H1 (cell line): ENCODE results near the gene TBX4. TPM values are rescaled to one million over a fixed set of nuclear protein-coding genes. Genes with fewer than 3 reads are reported as not detected.

ENCODE experiments used
- CTCF ChIA-PET: fragments of 300-600 bp; sonication (Branson Sonifier 250); formaldehyde crosslinking; loops from one replicate; lab custom pipeline; 2021; ENCODE audit not compliant: partially characterized antibody; lab: Charles Lee
- POLR2A ChIA-PET: fragments of 300-600 bp; sonication (Branson Sonifier 250); formaldehyde crosslinking; loops from one replicate; lab custom pipeline; 2021; ENCODE audit warnings: inconsistent platforms; ENCODE audit not compliant: partially characterized antibody; lab: Charles Lee
- DNase-seq, 2 experiments: peaks; one replicate each; pipeline versions ENCODE4 v3.0.0 to v3.0.0-alpha.2; 2010 to 2022; ENCODE audit warnings: low spot score in 2 of 2, low read depth in 1 of 2, mixed read lengths in 1 of 2
- FAIRE-seq: peaks from 2 replicates; lab custom pipeline; 2011; peaks lifted over from hg19 to GRCh38; lab: Jason Lieb, UNC
- H2AFZ ChIP-seq: 2 replicates; pipeline ENCODE4 v1.8.1; 2012; ENCODE audit warnings: low read length, inconsistent platforms
- H2AK5ac ChIP-seq: 2 replicates; pipeline ENCODE4 v1.6.1; 2013; ENCODE audit warnings: low read depth, low read length
- H2BK120ac ChIP-seq: replicated peaks from 2 replicates; pipeline ENCODE3; 2013; ENCODE audit warnings: low read depth, low read length, inconsistent platforms
- H2BK12ac ChIP-seq: 2 replicates; pipeline ENCODE4 v1.6.1; 2013; ENCODE audit warnings: low read depth, low read length
- H2BK15ac ChIP-seq: 2 replicates; pipeline ENCODE4 v1.6.1; 2013; ENCODE audit warnings: low read length
- H2BK20ac ChIP-seq: 2 replicates; pipeline ENCODE4 v1.6.1; 2013; ENCODE audit warnings: low read length
- H2BK5ac ChIP-seq: 2 replicates; pipeline ENCODE4 v1.6.1; 2013; ENCODE audit warnings: low read depth, low read length
- H3K14ac ChIP-seq: 2 replicates; pipeline ENCODE4 v1.6.1; 2013; ENCODE audit warnings: inconsistent platforms; ENCODE audit not compliant: insufficient read length
- H3K18ac ChIP-seq: 2 replicates; pipeline ENCODE4 v1.6.1; 2013; ENCODE audit warnings: low read length; ENCODE audit errors: extremely low read depth
- H3K23ac ChIP-seq: 2 replicates; pipeline ENCODE4 v1.6.1; 2013; ENCODE audit warnings: inconsistent platforms; ENCODE audit not compliant: insufficient read length
- H3K23me2 ChIP-seq: 2 replicates; pipeline ENCODE4 v1.6.1; 2013; ENCODE audit warnings: low read depth, low read length
- H3K27ac ChIP-seq: 2 replicates; pipeline ENCODE4 v1.6.1; 2011; ENCODE audit warnings: low read depth, low read length, inconsistent platforms
- H3K27me3 ChIP-seq, 4 experiments: replicated peaks in 1 of 4; 1 replicate in 1 of 4; 2 replicates in 3 of 4; pipeline versions ENCODE4 v1.6.1 to v1.8.1; 2011 to 2013; ENCODE audit warnings: low read length in 3 of 4, mild to moderate bottlenecking in 3 of 4, inconsistent platforms in 2 of 4, mixed read lengths in 2 of 4, moderate library complexity in 1 of 4; ENCODE audit not compliant: control insufficient read depth in 3 of 4, insufficient read depth in 3 of 4; ENCODE audit errors: extremely low read depth in 1 of 4
- H3K36me3 ChIP-seq, 4 experiments: 2 replicates each; pipeline versions ENCODE4 v1.6.1 to v1.8.1; 2011 to 2013; ENCODE audit warnings: mild to moderate bottlenecking in 4 of 4, low read length in 3 of 4, moderate library complexity in 2 of 4, control low read depth in 1 of 4, inconsistent platforms in 1 of 4; ENCODE audit not compliant: insufficient read depth in 4 of 4, control insufficient read depth in 2 of 4
- H3K4ac ChIP-seq: replicated peaks from 2 replicates; pipeline ENCODE3; 2013; ENCODE audit warnings: low read length, low read depth, mixed read lengths, inconsistent platforms; ENCODE audit not compliant: insufficient read length
- H3K4me1 ChIP-seq, 4 experiments: replicated peaks in 1 of 4; 1 replicate in 1 of 4; 2 replicates in 3 of 4; pipeline versions ENCODE4 v1.6.1 to v1.8.1; 2011 to 2013; ENCODE audit warnings: low read length in 3 of 4, inconsistent platforms in 2 of 4, mixed read lengths in 1 of 4; ENCODE audit not compliant: insufficient read depth in 4 of 4, control insufficient read depth in 3 of 4
- H3K4me2 ChIP-seq, 2 experiments: 2 replicates each; pipeline versions ENCODE4 v1.6.1 to v1.8.1; 2011 to 2013; ENCODE audit warnings: low read depth in 2 of 2, low read length in 2 of 2, control low read depth in 1 of 2, inconsistent platforms in 1 of 2, mild to moderate bottlenecking in 1 of 2; ENCODE audit not compliant: insufficient read depth in 1 of 2
- H3K4me3 ChIP-seq, 4 experiments: fragments of 200-600, 300-600 bp in 1 of 4; sonication (generic), shearing (Covaris generic), sonication (Bioruptor Twin) in 1 of 4; 2 replicates each; pipeline versions ENCODE4 v1.5.1 to v1.8.1; 2011 to 2016; ENCODE audit warnings: low read length in 4 of 4, low read depth in 3 of 4, control low read depth in 2 of 4, inconsistent platforms in 2 of 4, mild to moderate bottlenecking in 2 of 4, mixed read lengths in 1 of 4, moderate library complexity in 1 of 4; ENCODE audit not compliant: insufficient read depth in 2 of 4; ENCODE audit errors: extremely low read depth in 1 of 4
- H3K56ac ChIP-seq: replicated peaks from 2 replicates; pipeline ENCODE3; 2013; ENCODE audit warnings: low read depth, mild to moderate bottlenecking, mixed read lengths, low read length, inconsistent platforms; ENCODE audit not compliant: insufficient read length
- H3K79me1 ChIP-seq: 2 replicates; pipeline ENCODE4 v1.6.1; 2013; ENCODE audit warnings: low read depth, low read length, control low read depth
- H3K79me2 ChIP-seq, 2 experiments: 2 replicates each; pipeline versions ENCODE4 v1.6.1 to v1.8.1; 2012 to 2013; ENCODE audit warnings: low read length in 2 of 2, mild to moderate bottlenecking in 2 of 2, inconsistent platforms in 1 of 2; ENCODE audit not compliant: insufficient read depth in 2 of 2, control insufficient read depth in 1 of 2
- H3K9ac ChIP-seq, 4 experiments: replicated peaks in 1 of 4; 1 replicate in 1 of 4; 2 replicates in 3 of 4; pipeline versions ENCODE4 v1.6.1 to v1.8.1; 2011 to 2013; ENCODE audit warnings: low read depth in 3 of 4, low read length in 3 of 4, control low read depth in 2 of 4, mild to moderate bottlenecking in 2 of 4, moderate library complexity in 2 of 4, inconsistent platforms in 1 of 4; ENCODE audit errors: extremely low read depth in 1 of 4
- H3K9me3 ChIP-seq, 2 experiments: 2 replicates each; pipeline versions ENCODE4 v1.6.1 to v1.8.1; 2012 to 2013; ENCODE audit warnings: mild to moderate bottlenecking in 2 of 2, moderate library complexity in 2 of 2, control low read depth in 1 of 2, inconsistent platforms in 1 of 2, low read depth in 1 of 2, low read length in 1 of 2, mixed read lengths in 1 of 2; ENCODE audit not compliant: insufficient read depth in 2 of 2
- H4K20me1 ChIP-seq, 2 experiments: replicated peaks in 1 of 2; 2 replicates each; pipeline versions ENCODE3 to v1.8.1; 2011 to 2013; ENCODE audit warnings: inconsistent platforms in 2 of 2, low read length in 2 of 2, mild to moderate bottlenecking in 1 of 2; ENCODE audit not compliant: insufficient read depth in 2 of 2, control insufficient read depth in 1 of 2
- H4K5ac ChIP-seq: 2 replicates; pipeline ENCODE4 v1.6.1; 2013; ENCODE audit warnings: low read length, low read depth, mixed read lengths, inconsistent platforms; ENCODE audit not compliant: insufficient read length
- H4K8ac ChIP-seq: 2 replicates; pipeline ENCODE4 v1.8.0; 2013; ENCODE audit warnings: mild to moderate bottlenecking, moderate library complexity, low read length, inconsistent platforms; ENCODE audit not compliant: insufficient read depth; ENCODE audit errors: extremely low read depth
- H4K91ac ChIP-seq: replicated peaks from 2 replicates; pipeline ENCODE3; 2013; ENCODE audit warnings: low read length, mixed read lengths, inconsistent platforms; ENCODE audit not compliant: insufficient read length
- CBX8 ChIP-seq: fragments of 300-800, 300-1000 bp; sonication (generic); IDR thresholded peaks from 2 replicates; pipeline ENCODE4 v1.7.1; 2016; ENCODE audit warnings: low read depth, low read length, borderline replicate concordance
- CEBPB ChIP-seq: IDR thresholded peaks from 2 replicates; pipeline ENCODE4 v1.6.1; 2012; ENCODE audit warnings: low read depth, low read length
- FOSL1 ChIP-seq: IDR thresholded peaks from 2 replicates; pipeline ENCODE4 v1.6.1; 2011; ENCODE audit warnings: mild to moderate bottlenecking, low read depth, low read length, moderate library complexity; ENCODE audit not compliant: insufficient read depth
- GABPA ChIP-seq: IDR thresholded peaks from 2 replicates; pipeline ENCODE4 v1.6.1; 2011; ENCODE audit warnings: mild to moderate bottlenecking, low read length, moderate library complexity, borderline replicate concordance; ENCODE audit not compliant: insufficient read depth
- GTF2F1 ChIP-seq: IDR thresholded peaks from 2 replicates; pipeline ENCODE4 v1.6.1; 2012; ENCODE audit warnings: low read depth, low read length, improper control_type of control experiment, borderline replicate concordance
- KDM5A ChIP-seq: fragments of 200-600 bp; IDR thresholded peaks from 2 replicates; pipeline ENCODE4 v1.7.1; 2012; ENCODE audit warnings: mild to moderate bottlenecking, low read length, inconsistent platforms, mixed read lengths
- SAP30 ChIP-seq: fragments of 300-600 bp; sonication (generic); IDR thresholded peaks from 2 replicates; pipeline ENCODE4 v1.7.1; 2012; ENCODE audit warnings: low read length, moderate library complexity, mild to moderate bottlenecking, inconsistent platforms; ENCODE audit not compliant: insufficient read depth, insufficient replicate concordance
- SP2 ChIP-seq: IDR thresholded peaks from 2 replicates; pipeline ENCODE4 v1.6.1; 2012; ENCODE audit warnings: mild to moderate bottlenecking, low read length, inconsistent platforms
- SUZ12 ChIP-seq: fragments of 200-600 bp; sonication (generic); IDR thresholded peaks from 2 replicates; pipeline ENCODE4 v1.6.1; 2012; ENCODE audit warnings: mild to moderate bottlenecking, inconsistent platforms, low read length, moderate library complexity, mixed read lengths
- TEAD4 ChIP-seq: IDR thresholded peaks from 2 replicates; pipeline ENCODE4 v1.6.1; 2012; ENCODE audit warnings: low read depth, low read length, inconsistent platforms, mixed read lengths
- whole genome bisulfite sequencing, 2 experiments: shearing (Covaris generic) in 1 of 2; methylation state at CpG; one replicate each; pipeline versions ENCODE4 v1.1.6 to v1.1.7; 2013 to 2015; ENCODE audit warnings: low lambda C conversion rate in 2 of 2, mixed read lengths in 2 of 2, inconsistent platforms in 1 of 2, low coverage in 1 of 2, missing lambda C conversion rate in 1 of 2; ENCODE audit not compliant: insufficient replicate concordance in 2 of 2, insufficient coverage in 1 of 2, insufficient read length in 1 of 2; ENCODE audit errors: extremely low coverage in 1 of 2, missing lambda C conversion rate in 1 of 2; 5-methylcytosine and 5-hydroxymethylcytosine counted together
- polyA plus RNA-seq, 7 experiments: library from polyadenylated mRNA; depleted of rRNA in 3 of 7; stranded (reverse) in 5 of 7; unstranded in 2 of 7; fragments of >200 nt in 5 of 7; fragments of 200-250 nt in 2 of 7; gene quantifications; 1 replicate in 5 of 7; 2 replicates in 1 of 7; 4 replicates in 1 of 7; pipeline versions ENCODE4 v1.2.1 to v1.2.3, GENCODE V29; 2011 to 2013; ENCODE audit warnings: missing spikeins in 2 of 7, mixed read lengths in 2 of 7
- total RNA-seq: library from RNA; stranded (reverse); fragmentation: NEBNext Ultra II Directional; extraction: Animal tissue kit (Norgen Biotek cat#: 25700); gene quantifications from 2 replicates; pipeline ENCODE4 v1.2.1, GENCODE V29; 2021
- TF ChIP-seq, protein P1 (sequence below): IDR thresholded peaks from 2 replicates; pipeline ENCODE4 v1.6.1; 2011; ENCODE audit warnings: low read depth, mild to moderate bottlenecking, low read length; ENCODE audit not compliant: insufficient read depth
- TF ChIP-seq, protein P2 (sequence below): IDR thresholded peaks from 2 replicates; pipeline ENCODE4 v1.6.1; 2012; ENCODE audit warnings: inconsistent platforms

Gene TBX4
- total and polyA plus RNA-seq, 2 of the 8 experiments (the other 6 are each of a cell fraction or from before 2014, with no cell fraction given) = 0.02 TPM; not detected in 1

DNA sequence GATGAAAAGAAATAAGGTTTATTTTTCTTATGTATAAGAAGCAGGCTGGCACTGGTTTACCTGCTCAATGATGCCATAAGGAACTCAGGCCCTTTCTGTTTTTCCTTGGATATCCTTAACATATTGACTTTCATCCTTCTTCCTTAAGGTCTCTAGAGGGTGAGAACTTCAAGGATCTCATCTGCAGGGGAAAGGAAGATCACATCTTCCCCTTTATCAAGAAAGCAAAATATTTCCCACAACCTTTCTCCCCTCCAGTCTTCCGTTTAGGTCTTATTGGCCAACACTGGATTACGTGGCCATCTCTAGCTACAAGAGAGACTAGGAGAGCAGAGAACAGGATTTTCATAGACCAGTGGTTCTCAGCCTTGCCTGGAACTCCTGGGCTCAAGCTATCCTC lies 4.2 kb upstream of the TBX4 start:
- no peaks in the 10 kb centered on the region for H3K79me2 ChIP-seq
- no peak overlapping the region for H2AK5ac ChIP-seq
- no peak overlapping the region for H2BK15ac ChIP-seq
- H3K23ac ChIP-seq = no peak overlapping the region
- H2AFZ ChIP-seq = no peak overlapping the region
- no peak overlapping the region for H3K14ac ChIP-seq
- FAIRE-seq = no peak
- peaks cover 0 to 13% (median 7%) of the 10 kb centered on the region in 4 experiments; a peak in 5 of 7 replicates for H3K4me1 ChIP-seq
- peaks cover 0 to 2% (median 0%) of the 10 kb centered on the region in 4 experiments; a peak in 1 of 8 replicates for H3K36me3 ChIP-seq
- CTCF ChIA-PET = interaction anchor here (0.8 to 11.6 kb wide), 11 partner anchors 8 to 103 kb away, joined by 4 to 136 read pairs (median 5); no protein-coding TSS in a partner anchor
- H3K56ac ChIP-seq = no peak overlapping the region
- peaks cover 4% of the 10 kb centered on the region in 2 experiments for H4K20me1 ChIP-seq
- no peak overlapping the region for H3K4ac ChIP-seq
- no peak overlapping the region for H2BK5ac ChIP-seq
- no peak overlapping the region for H3K27ac ChIP-seq
- DNase-seq = no peak
- no peak overlapping the region for H2BK12ac ChIP-seq
- no peaks in the 10 kb centered on the region for H3K79me1 ChIP-seq
- no peak overlapping the region for H3K4me2 ChIP-seq
- POLR2A ChIA-PET = interaction anchor here (0.9 to 2.8 kb wide), 3 partner anchors 8 to 390 kb away, joined by 4 to 7 read pairs (median 4); no protein-coding TSS in a partner anchor
- H2BK120ac ChIP-seq = no peak overlapping the region
- H4K5ac ChIP-seq = no peak overlapping the region
- no peak overlapping the region for H2BK20ac ChIP-seq
- no peaks in the 10 kb centered on the region for H3K9me3 ChIP-seq
- WGBS, 2 experiments = 76% methylated on average over 2 of the region's 2 CpGs; no CpG with 5 or more reads in 1 of the 2 experiments
- H3K4me3 ChIP-seq = no peak overlapping the region
- H3K27me3 ChIP-seq = peaks cover 32 to 53% (median 37%) of the 10 kb centered on the region in 4 experiments
- no peak overlapping the region for H4K8ac ChIP-seq
- no peak overlapping the region for H3K9ac ChIP-seq
- no peak overlapping the region for H3K18ac ChIP-seq
- H4K91ac ChIP-seq = no peak overlapping the region
- H3K23me2 ChIP-seq = peaks cover 4% of the 10 kb centered on the region; the same call in 1 of the 2 replicates
- TF ChIP-seq CBX8 (no peak), SUZ12 (no peak), GTF2F1 (no peak), TEAD4 (no peak), CEBPB (no peak), GABPA (no peak), FOSL1 (no peak), SAP30 (no peak), SP2 (no peak), KDM5A (no peak)
- TF ChIP-seq, protein P1, sequence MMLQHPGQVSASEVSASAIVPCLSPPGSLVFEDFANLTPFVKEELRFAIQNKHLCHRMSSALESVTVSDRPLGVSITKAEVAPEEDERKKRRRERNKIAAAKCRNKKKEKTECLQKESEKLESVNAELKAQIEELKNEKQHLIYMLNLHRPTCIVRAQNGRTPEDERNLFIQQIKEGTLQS = no peak
- TF ChIP-seq, protein P2, sequence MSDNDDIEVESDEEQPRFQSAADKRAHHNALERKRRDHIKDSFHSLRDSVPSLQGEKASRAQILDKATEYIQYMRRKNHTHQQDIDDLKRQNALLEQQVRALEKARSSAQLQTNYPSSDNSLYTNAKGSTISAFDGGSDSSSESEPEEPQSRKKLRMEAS = no peak
- TF ChIP-seq, all 59 proteins: peak for 0
